ENCODE results near the gene SHC1. TPM values are rescaled to one million over a fixed set of nuclear protein-coding genes. Genes with fewer than 3 reads are reported as not detected.

The SHC1 gene
- total RNA-seq, 1 experiment from 2014 or later: 199 TPM

DNA sequence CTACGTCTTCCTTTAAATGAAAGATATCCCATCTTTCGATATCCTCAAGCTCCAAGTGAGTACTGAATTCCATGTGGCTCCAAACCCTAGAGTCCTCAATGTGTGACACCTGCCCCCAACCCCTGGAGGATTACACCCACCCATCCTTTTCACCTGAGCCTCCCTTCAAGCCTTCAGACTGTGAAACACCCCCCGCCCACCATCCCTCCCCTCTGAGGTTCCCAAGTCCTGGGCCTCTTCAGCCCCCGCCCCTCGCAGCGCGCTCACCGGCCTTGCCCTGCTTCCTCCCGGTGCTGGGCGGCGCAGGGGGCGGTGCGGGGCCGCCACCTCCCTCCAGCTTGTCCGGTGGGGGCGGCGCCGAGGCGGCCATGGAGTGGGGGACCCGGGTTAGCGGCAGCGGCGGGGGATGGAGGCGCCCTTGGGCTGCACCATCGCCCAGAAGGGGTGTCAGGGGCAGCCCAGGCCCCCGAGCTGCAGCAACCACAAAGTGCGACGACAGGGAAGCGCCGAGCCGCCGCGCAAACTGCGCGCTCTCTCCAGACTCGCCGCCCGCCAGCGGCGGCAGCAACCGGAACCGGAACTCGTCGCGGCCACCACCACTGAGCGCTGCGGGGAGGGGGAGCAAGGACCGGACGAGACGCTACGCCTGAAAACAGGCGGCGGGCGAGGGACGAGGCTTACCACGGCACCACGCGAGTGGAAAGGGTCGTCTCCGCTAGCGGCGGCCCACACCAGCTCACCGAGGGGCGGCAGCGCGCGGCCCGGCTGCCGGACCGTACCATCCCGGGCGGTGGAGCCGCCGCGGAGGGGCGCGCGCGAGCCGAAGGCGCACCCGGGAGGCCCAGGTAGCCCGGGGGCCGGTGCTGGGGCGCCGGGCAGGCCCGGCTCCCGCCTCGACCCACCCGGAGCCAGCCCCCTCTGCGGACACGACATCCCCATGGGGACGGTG lies 9.1 kb downstream of the SHC1 start, which contains the start of gene PYGO2 (continued):
- no peak for TF ChIP-seq NR1H2 (CRISPR knock-in tag; IDR thresholded peaks at IDR 0.05)
- TF ChIP-seq FOXJ3 (CRISPR knock-in tag; IDR thresholded peaks at IDR 0.05; ENCODE audit: borderline replicate concordance): no peak
- TF ChIP-seq ZNF317 (CRISPR knock-in tag; IDR thresholded peaks at IDR 0.05; ENCODE audit: borderline replicate concordance, low read depth): no peak
- TF ChIP-seq, protein P1, sequence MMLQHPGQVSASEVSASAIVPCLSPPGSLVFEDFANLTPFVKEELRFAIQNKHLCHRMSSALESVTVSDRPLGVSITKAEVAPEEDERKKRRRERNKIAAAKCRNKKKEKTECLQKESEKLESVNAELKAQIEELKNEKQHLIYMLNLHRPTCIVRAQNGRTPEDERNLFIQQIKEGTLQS (CRISPR knock-in tag; conservative IDR thresholded peaks at IDR 0.05): no peak
- TF ChIP-seq CREB1 (CRISPR knock-in tag; IDR thresholded peaks at IDR 0.05): no peak; the same call in 1 of the 2 replicates
- TF ChIP-seq AFF4 (CRISPR knock-in tag; IDR thresholded peaks at IDR 0.05; ENCODE audit: borderline replicate concordance): no peak; the same call in 1 of the 2 replicates
- no peak for TF ChIP-seq ZNF281 (CRISPR knock-in tag; IDR thresholded peaks at IDR 0.05)
- TF ChIP-seq, protein P2, sequence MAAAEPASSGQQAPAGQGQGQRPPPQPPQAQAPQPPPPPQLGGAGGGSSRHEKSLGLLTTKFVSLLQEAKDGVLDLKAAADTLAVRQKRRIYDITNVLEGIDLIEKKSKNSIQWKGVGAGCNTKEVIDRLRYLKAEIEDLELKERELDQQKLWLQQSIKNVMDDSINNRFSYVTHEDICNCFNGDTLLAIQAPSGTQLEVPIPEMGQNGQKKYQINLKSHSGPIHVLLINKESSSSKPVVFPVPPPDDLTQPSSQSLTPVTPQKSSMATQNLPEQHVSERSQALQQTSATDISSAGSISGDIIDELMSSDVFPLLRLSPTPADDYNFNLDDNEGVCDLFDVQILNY (CRISPR knock-in tag; IDR thresholded peaks at IDR 0.05): no peak; the same call in none of the 2 replicates
- TF ChIP-seq EMX1 (CRISPR knock-in tag; IDR thresholded peaks at IDR 0.05): peak; percentile 95
- peak; percentile 78 for TF ChIP-seq FOXP1 (CRISPR knock-in tag; IDR thresholded peaks at IDR 0.05; ENCODE audit: borderline replicate concordance)
- TF ChIP-seq SMAD4 (CRISPR knock-in tag; IDR thresholded peaks at IDR 0.05): no peak
- TF ChIP-seq, protein P3, sequence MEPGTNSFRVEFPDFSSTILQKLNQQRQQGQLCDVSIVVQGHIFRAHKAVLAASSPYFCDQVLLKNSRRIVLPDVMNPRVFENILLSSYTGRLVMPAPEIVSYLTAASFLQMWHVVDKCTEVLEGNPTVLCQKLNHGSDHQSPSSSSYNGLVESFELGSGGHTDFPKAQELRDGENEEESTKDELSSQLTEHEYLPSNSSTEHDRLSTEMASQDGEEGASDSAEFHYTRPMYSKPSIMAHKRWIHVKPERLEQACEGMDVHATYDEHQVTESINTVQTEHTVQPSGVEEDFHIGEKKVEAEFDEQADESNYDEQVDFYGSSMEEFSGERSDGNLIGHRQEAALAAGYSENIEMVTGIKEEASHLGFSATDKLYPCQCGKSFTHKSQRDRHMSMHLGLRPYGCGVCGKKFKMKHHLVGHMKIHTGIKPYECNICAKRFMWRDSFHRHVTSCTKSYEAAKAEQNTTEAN (CRISPR knock-in tag; IDR thresholded peaks at IDR 0.05): no peak
- TF ChIP-seq SMAD3 (CRISPR knock-in tag; IDR thresholded peaks at IDR 0.05; ENCODE audit: borderline replicate concordance): no peak
- TF ChIP-seq SP1 (CRISPR knock-in tag; conservative IDR thresholded peaks at IDR 0.05): peak; percentile 70
- TF ChIP-seq ELF4 (CRISPR knock-in tag; IDR thresholded peaks at IDR 0.05; ENCODE audit: low read depth): no peak
- TF ChIP-seq, protein P4, sequence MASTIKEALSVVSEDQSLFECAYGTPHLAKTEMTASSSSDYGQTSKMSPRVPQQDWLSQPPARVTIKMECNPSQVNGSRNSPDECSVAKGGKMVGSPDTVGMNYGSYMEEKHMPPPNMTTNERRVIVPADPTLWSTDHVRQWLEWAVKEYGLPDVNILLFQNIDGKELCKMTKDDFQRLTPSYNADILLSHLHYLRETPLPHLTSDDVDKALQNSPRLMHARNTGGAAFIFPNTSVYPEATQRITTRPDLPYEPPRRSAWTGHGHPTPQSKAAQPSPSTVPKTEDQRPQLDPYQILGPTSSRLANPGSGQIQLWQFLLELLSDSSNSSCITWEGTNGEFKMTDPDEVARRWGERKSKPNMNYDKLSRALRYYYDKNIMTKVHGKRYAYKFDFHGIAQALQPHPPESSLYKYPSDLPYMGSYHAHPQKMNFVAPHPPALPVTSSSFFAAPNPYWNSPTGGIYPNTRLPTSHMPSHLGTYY (CRISPR knock-in tag; IDR thresholded peaks at IDR 0.05): peak; percentile 75
- 0 out of 2 replicates have a peak, but pooled peaks have one; percentile 65 for TF ChIP-seq KAT7 (CRISPR knock-in tag; IDR thresholded peaks at IDR 0.05; ENCODE audit: borderline replicate concordance)
- TF ChIP-seq PREB (CRISPR knock-in tag; IDR thresholded peaks at IDR 0.05; ENCODE audit: borderline replicate concordance): no peak; the same call in 1 of the 2 replicates
- no peak for TF ChIP-seq ZNF512 (CRISPR knock-in tag; IDR thresholded peaks at IDR 0.05; ENCODE audit: borderline replicate concordance)
- TF ChIP-seq, protein P5, sequence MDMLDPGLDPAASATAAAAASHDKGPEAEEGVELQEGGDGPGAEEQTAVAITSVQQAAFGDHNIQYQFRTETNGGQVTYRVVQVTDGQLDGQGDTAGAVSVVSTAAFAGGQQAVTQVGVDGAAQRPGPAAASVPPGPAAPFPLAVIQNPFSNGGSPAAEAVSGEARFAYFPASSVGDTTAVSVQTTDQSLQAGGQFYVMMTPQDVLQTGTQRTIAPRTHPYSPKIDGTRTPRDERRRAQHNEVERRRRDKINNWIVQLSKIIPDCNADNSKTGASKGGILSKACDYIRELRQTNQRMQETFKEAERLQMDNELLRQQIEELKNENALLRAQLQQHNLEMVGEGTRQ (CRISPR knock-in tag; IDR thresholded peaks at IDR 0.05): peak; percentile 37
